ENCODE data around the gene CHST15.
A peak's percentile ranks its signal among the peaks of the same experiment; 100 is the strongest.

The CHST15 gene

GRCh38 chr10:124027031-124027611 lies 66.3 kb downstream of the CHST15 start:
- peak; percentile 73 for DNase-seq

- no peak for DNase-seq
Observed at GRCh38 chr10:124026589-124026939, 66.8 kb downstream of the CHST15 start.

DNA sequence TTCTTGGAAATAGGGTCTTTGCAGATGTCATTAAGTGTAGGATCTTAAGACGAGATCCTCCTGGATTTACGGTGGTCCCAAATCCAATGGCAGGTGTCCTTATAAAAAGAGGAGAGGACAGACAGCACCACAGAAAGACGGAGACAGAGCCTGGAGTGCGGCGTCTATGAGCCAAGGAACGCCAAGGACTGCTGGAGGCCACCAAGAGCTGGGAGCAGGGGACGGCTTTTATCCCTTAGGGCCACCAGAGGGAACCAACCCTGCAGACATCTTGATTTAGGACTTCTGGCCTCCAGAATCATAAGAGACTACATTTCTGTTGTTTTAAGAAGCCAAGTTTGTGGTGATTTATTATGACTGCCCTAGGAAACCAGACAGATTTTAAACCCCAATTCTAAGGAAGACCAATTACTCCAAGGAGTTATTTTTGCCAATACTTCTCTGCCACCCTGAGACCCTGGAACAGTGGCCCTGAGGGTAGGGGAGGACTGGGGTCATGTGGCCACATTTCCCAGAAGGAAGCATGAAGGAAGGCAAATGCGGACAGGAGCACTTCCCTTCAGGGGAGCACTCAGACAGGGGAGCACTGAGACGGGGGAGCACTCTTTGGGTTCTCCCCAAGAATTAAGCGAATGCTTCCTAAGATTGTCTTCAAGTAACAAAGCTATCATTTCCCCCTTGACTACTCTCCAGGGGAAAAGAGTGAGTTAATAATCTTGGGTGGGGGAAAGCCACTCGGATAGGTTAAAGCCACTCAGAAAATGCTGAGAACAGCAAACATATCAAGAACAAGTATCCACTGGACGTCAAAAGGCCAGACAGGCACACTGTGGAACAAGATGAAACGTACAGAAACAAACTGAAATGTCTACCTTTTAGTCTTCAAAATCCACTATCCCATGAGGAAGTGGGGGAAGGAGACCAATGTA lies 67.5 kb downstream of the CHST15 start:
- no peak for DNase-seq

DNA sequence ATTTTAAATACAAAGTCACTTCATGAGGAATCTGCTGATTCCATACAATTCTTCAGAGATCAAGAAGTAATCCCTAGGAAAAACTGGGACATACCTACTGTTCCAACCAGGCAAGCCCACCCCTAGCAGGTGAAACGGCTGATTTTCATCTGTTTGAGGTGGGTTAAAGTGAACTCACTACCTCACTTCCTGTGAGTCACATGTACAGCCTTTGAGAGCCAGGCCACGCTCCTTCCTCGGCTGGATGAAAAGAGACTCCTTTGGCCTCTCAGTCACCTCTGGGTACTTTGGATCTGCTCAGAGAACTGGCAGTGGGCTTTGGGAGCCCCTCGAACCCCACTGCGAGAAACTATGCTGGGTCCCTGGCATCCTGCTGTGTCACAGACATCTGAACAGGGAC lies 68.2 kb downstream of the CHST15 start:
- DNase-seq = no peak

GRCh38 chr10:124022066-124022465 lies 71.3 kb downstream of the CHST15 start:
- no peak for DNase-seq

- no peak for DNase-seq
Observed at GRCh38 chr10:124020981-124021815, 72.2 kb downstream of the CHST15 start.

DNA sequence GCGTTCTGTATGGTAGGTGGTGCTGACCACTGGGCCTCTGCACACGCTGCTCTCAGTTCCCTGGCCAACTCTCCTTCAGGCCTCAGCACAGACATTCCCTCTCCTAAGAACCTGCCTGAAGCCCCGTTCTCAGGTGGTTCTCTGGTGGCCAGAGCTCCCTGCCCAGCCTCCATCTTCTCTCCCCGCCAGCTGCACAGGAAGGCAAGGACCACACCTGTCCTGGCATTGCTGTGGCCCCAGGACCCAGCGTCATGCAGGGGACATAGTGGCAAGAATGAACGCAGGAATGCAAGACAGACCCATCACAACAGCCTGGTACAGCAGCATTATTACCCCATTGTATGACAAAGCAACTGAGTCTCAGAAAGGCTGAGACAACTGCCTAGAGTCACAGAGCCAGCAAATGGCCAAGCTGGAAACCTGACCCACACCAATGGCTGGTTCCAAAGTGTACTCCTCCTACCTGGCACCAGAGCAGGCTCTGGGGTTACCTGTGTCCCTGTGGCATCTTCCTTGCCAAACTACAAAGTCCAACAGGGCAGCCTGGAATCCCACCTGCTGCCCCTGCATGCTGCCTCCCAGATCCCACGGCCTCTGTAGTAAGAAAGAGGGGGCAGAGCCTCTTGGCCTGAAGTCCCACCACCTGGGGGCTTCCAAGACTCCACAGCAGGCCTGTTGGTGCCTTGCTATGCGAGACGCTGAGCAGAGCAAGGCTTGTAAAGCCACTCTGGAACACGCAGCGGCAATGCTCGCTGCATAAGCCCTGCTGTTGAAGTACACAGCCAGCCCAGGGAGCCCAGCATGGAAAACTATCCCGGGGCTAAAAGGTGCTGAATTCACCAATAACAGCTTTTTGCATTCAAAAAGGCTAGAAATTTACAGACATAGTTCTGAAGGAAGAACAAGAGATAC lies 73.3 kb downstream of the CHST15 start:
- DNase-seq = no peak

GRCh38 chr10:124018886-124019525 lies 74.4 kb downstream of the CHST15 start:
- no peak for DNase-seq

DNA sequence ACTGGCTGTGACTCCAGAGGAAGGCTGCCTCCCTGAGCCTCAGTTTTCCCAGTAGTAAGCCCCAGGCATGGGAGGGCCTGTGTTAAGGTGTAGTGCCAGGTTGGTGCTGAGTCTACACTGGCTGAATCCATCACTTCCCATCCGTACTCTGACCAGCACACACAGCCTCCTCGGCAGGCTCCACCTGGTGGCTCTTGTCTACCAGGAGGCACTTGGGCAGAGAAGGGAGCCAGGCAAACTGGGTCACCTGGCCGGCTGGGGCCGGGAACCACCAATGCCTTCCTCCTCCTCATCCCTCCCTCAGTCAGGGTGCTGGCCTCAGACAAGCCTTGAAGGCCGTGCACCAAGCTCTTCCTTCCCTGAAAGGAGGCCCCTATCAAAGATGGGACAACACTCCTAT lies 75.7 kb downstream of the CHST15 start:
- no peak for DNase-seq

DNA sequence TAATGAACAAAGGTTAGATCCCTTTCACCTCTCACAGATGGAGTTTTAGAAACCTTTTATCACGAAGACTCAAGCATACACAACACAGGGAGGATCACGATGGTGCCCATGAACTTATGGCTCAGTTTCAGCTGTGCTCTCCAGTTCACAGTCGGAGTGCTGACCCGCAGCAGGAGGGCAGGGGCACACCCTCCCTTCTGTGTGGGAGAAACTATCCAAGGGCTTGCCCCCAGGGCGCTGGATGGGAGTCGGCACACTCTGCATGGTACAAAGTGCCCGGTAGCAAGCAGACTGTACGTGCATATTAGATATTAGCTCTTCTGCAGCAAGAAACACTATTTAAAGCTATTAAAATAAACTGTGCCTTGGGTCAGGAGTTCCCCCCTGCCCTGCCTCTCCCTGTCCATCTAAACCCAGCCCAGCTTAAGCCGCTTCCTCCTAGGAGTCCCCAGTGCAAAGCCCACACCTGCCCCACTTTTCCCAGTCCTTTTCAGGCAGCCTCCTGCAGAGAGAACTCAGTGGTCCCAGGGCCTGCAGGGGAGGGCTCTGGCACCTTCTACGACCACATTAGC lies 76.5 kb downstream of the CHST15 start:
- DNase-seq = no peak

DNA sequence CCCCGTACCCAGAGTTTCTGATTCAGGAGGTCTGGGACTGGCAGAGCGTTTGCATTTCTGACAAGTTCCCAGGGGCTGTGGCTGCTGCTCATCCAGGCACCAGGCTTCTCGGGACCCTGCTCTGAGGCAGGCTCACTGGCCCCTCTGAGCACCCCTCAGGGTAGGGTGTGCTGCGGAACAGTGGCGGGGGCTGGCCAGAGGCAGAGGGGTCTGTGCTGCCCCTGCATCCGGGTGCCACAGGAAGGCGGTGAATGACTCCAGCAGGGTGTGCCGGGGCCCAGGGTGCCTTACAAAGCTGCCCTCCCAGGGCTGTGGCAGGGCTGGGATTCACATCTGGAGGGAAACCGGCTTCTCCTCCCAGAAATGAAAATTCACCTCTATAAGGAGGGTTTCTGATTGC lies 77.4 kb downstream of the CHST15 start:
- no peak for DNase-seq

DNA sequence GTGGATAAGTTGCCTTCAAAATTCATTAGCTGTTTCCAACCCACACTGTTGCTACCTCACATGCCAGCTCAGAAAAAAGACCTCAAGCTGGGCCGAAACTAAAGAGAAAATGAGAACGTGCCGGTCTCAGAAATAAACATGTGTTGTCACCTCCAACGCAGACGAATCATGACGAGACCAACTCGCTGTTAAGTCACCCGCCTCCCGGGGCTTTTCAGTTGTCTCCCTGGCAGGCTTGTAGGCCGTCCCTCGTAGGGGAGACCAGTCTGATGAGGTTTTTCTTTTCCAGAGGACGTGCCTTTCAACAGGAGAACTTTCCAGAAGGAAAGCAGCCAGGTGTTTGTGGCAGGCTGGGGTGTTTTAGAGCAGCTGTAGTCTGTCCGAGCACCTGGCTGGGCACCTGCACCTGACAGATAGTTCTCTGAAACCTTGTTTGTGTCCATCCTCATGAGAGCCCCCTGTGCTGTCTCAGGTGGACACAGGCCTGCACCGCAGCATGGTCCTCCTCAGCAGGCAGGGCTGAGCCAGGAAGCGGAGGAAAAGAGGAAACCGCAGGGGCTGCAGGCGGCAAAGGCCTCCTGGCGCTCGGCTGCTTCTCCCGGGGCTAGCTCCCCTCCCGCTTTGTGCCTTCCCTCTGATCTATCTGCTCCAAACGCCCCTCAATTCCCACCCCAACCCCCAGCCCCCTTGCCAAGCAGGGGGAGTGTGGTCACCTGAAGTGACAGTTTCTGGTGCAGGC lies 78.8 kb downstream of the CHST15 start:
- DNase-seq = no peak

- no peak for DNase-seq
Observed at GRCh38 chr10:124013916-124014315, 79.5 kb downstream of the CHST15 start.

DNA sequence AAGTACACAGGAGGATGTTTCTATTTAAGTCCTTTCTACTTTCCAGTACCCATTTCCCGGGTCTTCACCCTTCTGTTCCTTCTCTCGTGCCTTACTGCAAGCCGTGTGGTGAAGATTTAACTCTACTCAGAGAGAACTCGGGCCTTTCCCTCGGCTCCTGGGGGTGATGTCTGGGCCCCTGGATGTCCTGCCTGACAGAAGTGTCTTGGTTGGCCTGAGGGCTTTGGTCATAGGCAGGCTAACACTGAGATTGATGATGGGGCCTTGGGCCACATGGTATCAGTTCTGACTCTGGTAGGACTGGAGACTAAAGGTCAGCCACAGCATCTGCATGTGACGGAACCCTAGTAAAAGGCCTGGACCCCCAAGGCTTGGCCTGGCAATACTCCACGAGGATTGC lies 80.4 kb downstream of the CHST15 start:
- no peak for DNase-seq

GRCh38 chr10:124012583-124012982 lies 80.8 kb downstream of the CHST15 start:
- DNase-seq = no peak

- DNase-seq = no peak
Observed at GRCh38 chr10:124012066-124012465, 81.3 kb downstream of the CHST15 start.

- peak; percentile 34 for DNase-seq
Observed at GRCh38 chr10:124011464-124011863, 81.9 kb downstream of the CHST15 start.

- DNase-seq = peak; percentile 63
Observed at GRCh38 chr10:124010563-124011131, 82.8 kb downstream of the CHST15 start.

DNA sequence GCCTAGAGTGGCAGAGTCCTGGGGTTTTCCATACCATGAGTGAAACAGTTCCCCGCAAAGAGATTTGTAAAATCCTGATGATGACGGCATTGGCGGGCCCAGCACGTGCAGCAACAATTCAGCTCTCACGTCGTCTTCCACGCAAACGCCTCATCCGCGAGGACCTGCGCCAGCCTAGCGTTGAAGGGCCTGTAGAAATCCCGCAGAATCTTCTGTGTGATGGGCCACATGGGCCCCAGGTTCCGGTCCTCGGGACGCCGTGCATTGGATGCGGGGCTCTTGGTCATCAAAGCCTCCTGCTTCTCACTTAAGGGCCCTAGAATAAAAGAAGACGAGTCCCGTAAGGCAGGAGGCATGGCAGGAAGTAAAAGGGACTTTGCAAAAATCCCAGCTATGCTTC lies 83.4 kb downstream of the CHST15 start:
- peak; percentile 23 for DNase-seq

- DNase-seq = peak; percentile 34
Observed at GRCh38 chr10:124009231-124010015, 84.0 kb downstream of the CHST15 start.
